HCT116 (cell line): ENCODE results near the gene SYNDIG1. TPM values are rescaled to one million over a fixed set of nuclear protein-coding genes. Genes with fewer than 3 reads are reported as not detected.

Source experiments
- ATAC-seq: fragments of 200-7000 bp; cut with Tn5 transposase; 2 replicates; pipeline ENCODE4 v1.9.1; 2020; ENCODE audit warnings: mild to moderate bottlenecking, moderate library complexity
- BruUV-seq: library from RNA; stranded (reverse); fragments of 400-500 nt; replicated peaks from 2 replicates; lab custom pipeline; 2021; lab: Mats Ljungman, UMichigan
- CTCF ChIA-PET: fragments of 300-600 bp; sonication (Branson Sonifier 250); formaldehyde crosslinking; loops from one replicate; lab custom pipeline; 2021; ENCODE audit warnings: antibody characterized with exemption; lab: Charles Lee
- POLR2A ChIA-PET: fragments of 300-600, 350-600 bp; sonication (Branson Sonifier 250); formaldehyde crosslinking; loops from one replicate; lab custom pipeline; 2021; ENCODE audit warnings: antibody characterized with exemption; lab: Charles Lee
- RAD21 ChIA-PET, 2 experiments: fragments of 300-600 bp; sonication (Branson Sonifier 250); formaldehyde crosslinking; loops; one replicate each; lab custom pipeline; 2023; ENCODE audit warnings: low total read pairs in 2 of 2; ENCODE audit not compliant: uncharacterized antibody in 2 of 2, unreplicated experiment in 2 of 2, low non-redundant PET in 1 of 2; lab: Charles Lee
- DNase-seq: peaks from one replicate; pipeline ENCODE4 v3.0.0-alpha.2; 2010; ENCODE audit warnings: low read depth, low spot score
- H2AFZ ChIP-seq: fragments of 200-600 bp; shearing (Covaris generic), sonication (generic); 2 replicates; pipeline ENCODE4 v1.6.1; 2017; ENCODE audit warnings: low read depth, mixed run types, mixed read lengths, antibody characterized with exemption, low read length; ENCODE audit not compliant: poor library complexity, severe bottlenecking
- H3K27ac ChIP-seq: 2 replicates; pipeline ENCODE4 v1.5.1; 2012; ENCODE audit warnings: low read depth, low read length
- H3K27me3 ChIP-seq: fragments of 200-600 bp; sonication (generic); 2 replicates; pipeline ENCODE4 v1.6.1; 2016; ENCODE audit warnings: mixed run types, low read length, mixed read lengths; ENCODE audit not compliant: insufficient read depth
- H3K36me3 ChIP-seq, 2 experiments: fragments of 200-500 bp in 1 of 2; fragments of 200-600 bp in 1 of 2; sonication (Bioruptor generic) in 1 of 2; sonication (generic) in 1 of 2; 2 replicates each; pipeline versions ENCODE4 v1.5.1 to v1.6.1; 2014 to 2016; ENCODE audit warnings: low read length in 2 of 2, inconsistent platforms in 1 of 2, mixed read lengths in 1 of 2, mixed run types in 1 of 2; ENCODE audit not compliant: insufficient read depth in 2 of 2, control insufficient read depth in 1 of 2
- H3K4me1 ChIP-seq, 2 experiments: fragments of 200-600 bp in 1 of 2; sonication (generic) in 1 of 2; 2 replicates each; pipeline versions ENCODE4 v1.5.1 to v1.6.1; 2012 to 2017; ENCODE audit warnings: low read length in 2 of 2, inconsistent platforms in 1 of 2, mild to moderate bottlenecking in 1 of 2, mixed read lengths in 1 of 2, mixed run types in 1 of 2, moderate library complexity in 1 of 2; ENCODE audit not compliant: insufficient read depth in 2 of 2, control insufficient read depth in 1 of 2
- H3K4me2 ChIP-seq: fragments of 200-600 bp; sonication (generic); 2 replicates; pipeline ENCODE4 v1.6.1; 2017; ENCODE audit warnings: mixed run types, low read length, mixed read lengths
- H3K4me3 ChIP-seq, 2 experiments: fragments of 200-600 bp in 1 of 2; sonication (generic) in 1 of 2; replicated peaks in 1 of 2; 2 replicates each; pipeline ENCODE4 v1.5.1; 2011 to 2016; ENCODE audit warnings: low read length in 2 of 2, control low read depth in 1 of 2, low read depth in 1 of 2, mild to moderate bottlenecking in 1 of 2, mixed read lengths in 1 of 2, mixed run types in 1 of 2
- H3K79me2 ChIP-seq: fragments of 200-600 bp; sonication (generic); 2 replicates; pipeline ENCODE4 v1.6.1; 2017; ENCODE audit warnings: mild to moderate bottlenecking, mixed run types, low read length, moderate library complexity, mixed read lengths; ENCODE audit not compliant: insufficient read depth
- H3K9ac ChIP-seq: fragments of 200-600 bp; sonication (generic); 2 replicates; pipeline ENCODE4 v1.6.1; 2016; ENCODE audit warnings: low read length, mixed read lengths
- H3K9me2 ChIP-seq: fragments of 200-600 bp; sonication (generic), shearing (Covaris generic); 2 replicates; pipeline ENCODE4 v1.6.1; 2017; ENCODE audit warnings: mixed run types, mild to moderate bottlenecking, moderate library complexity; ENCODE audit not compliant: insufficient read depth
- H3K9me3 ChIP-seq, 2 experiments: fragments of 200-500 bp in 1 of 2; fragments of 200-600 bp in 1 of 2; sonication (Bioruptor generic) in 1 of 2; sonication (generic) in 1 of 2; 2 replicates each; pipeline ENCODE4 v1.6.1; 2014 to 2017; ENCODE audit warnings: low read length in 2 of 2, mixed read lengths in 2 of 2, inconsistent platforms in 1 of 2, low read depth in 1 of 2, mild to moderate bottlenecking in 1 of 2, mixed run types in 1 of 2, moderate library complexity in 1 of 2; ENCODE audit not compliant: control insufficient read depth in 1 of 2, insufficient read depth in 1 of 2
- H4K20me1 ChIP-seq: fragments of 200-600 bp; sonication (generic), shearing (Covaris generic); 2 replicates; pipeline ENCODE4 v1.6.1; 2017; ENCODE audit warnings: mixed run types, mild to moderate bottlenecking, moderate library complexity; ENCODE audit not compliant: insufficient read depth
- ATF3 ChIP-seq: IDR thresholded peaks from 2 replicates; pipeline ENCODE4 v1.6.1; 2012
- CBX3 ChIP-seq: IDR thresholded peaks from 2 replicates; pipeline ENCODE4 v1.6.1; 2012; ENCODE audit warnings: low read depth
- CEBPB ChIP-seq: IDR thresholded peaks from 2 replicates; pipeline ENCODE4 v1.6.1; 2012; ENCODE audit warnings: low read depth
- CTCF ChIP-seq, 3 experiments: fragments of 200-600 bp in 1 of 3; sonication (generic) in 1 of 3; IDR thresholded peaks in 2 of 3; conservative IDR thresholded peaks in 1 of 3; 2 replicates each; pipeline ENCODE4 v1.5.1; 2012 to 2017; ENCODE audit warnings: low read depth in 2 of 3, low read length in 2 of 3, antibody characterized with exemption in 1 of 3, borderline replicate concordance in 1 of 3, control low read depth in 1 of 3, mild to moderate bottlenecking in 1 of 3, mixed read lengths in 1 of 3, mixed run types in 1 of 3, moderate library complexity in 1 of 3; ENCODE audit not compliant: insufficient read depth in 1 of 3
- EGR1 ChIP-seq: IDR thresholded peaks from 2 replicates; pipeline ENCODE4 v1.6.1; 2012; ENCODE audit warnings: low read depth
- ELF1 ChIP-seq: IDR thresholded peaks from 2 replicates; pipeline ENCODE4 v1.6.1; 2012; ENCODE audit warnings: low read depth, borderline replicate concordance
- EZH2 ChIP-seq: fragments of 200-600 bp; sonication (generic); IDR thresholded peaks from 2 replicates; pipeline ENCODE4 v1.6.1; 2017; ENCODE audit warnings: antibody characterized with exemption, mixed run types
- EZH2phosphoT487 ChIP-seq: fragments of 200-600 bp; IDR thresholded peaks from 2 replicates; pipeline ENCODE4 v1.6.1; 2018; ENCODE audit warnings: antibody characterized with exemption, borderline replicate concordance
- JUND ChIP-seq: IDR thresholded peaks from 2 replicates; pipeline ENCODE4 v1.6.1; 2012
- POLR2A ChIP-seq: IDR thresholded peaks from 2 replicates; pipeline ENCODE4 v1.7.0; 2011; ENCODE audit warnings: borderline replicate concordance; ENCODE audit not compliant: insufficient read depth, insufficient read length; ENCODE audit errors: extremely low read depth
- POLR2AphosphoS5 ChIP-seq: IDR thresholded peaks from 2 replicates; pipeline ENCODE4 v1.6.1; 2011; ENCODE audit warnings: mild to moderate bottlenecking, low read depth, low read length, moderate library complexity
- RAD21 ChIP-seq: IDR thresholded peaks from 2 replicates; pipeline ENCODE4 v1.6.1; 2012; ENCODE audit warnings: low read depth, mild to moderate bottlenecking
- SP1 ChIP-seq: IDR thresholded peaks from 2 replicates; pipeline ENCODE4 v1.6.1; 2012; ENCODE audit warnings: low read depth
- SRF ChIP-seq: IDR thresholded peaks from 2 replicates; pipeline ENCODE4 v1.6.1; 2012; ENCODE audit warnings: low read depth
- TCF7L2 ChIP-seq: IDR thresholded peaks from 2 replicates; pipeline ENCODE4 v1.7.0; 2011; ENCODE audit warnings: borderline replicate concordance, inconsistent platforms; ENCODE audit not compliant: insufficient read depth, insufficient read length; ENCODE audit errors: extremely low read depth
- ZFX ChIP-seq: fragments of 450-650 bp; IDR thresholded peaks from 2 replicates; pipeline ENCODE4 v1.6.1; 2017
- ZNF274 ChIP-seq: fragments of 200-500 bp; sonication (Bioruptor generic); IDR thresholded peaks from 2 replicates; pipeline ENCODE4 v1.6.1; 2014; ENCODE audit warnings: mild to moderate bottlenecking, low read depth, low read length, inconsistent platforms
- intact Hi-C: fragments of 100-400 bp; cut with micrococcal nuclease; formaldehyde crosslinking; loops from 2 replicates; pipeline ENCODE4 v1.10.0; 2022
- total RNA-seq: library from RNA; stranded (reverse); gene quantifications from one replicate; pipeline ENCODE4 v1.2.1, GENCODE V29; 2021; ENCODE audit not compliant: unreplicated experiment
- TF ChIP-seq, protein P1 (sequence below): IDR thresholded peaks from 2 replicates; pipeline ENCODE4 v1.6.1; 2011; ENCODE audit warnings: mild to moderate bottlenecking, low read length, moderate library complexity; ENCODE audit not compliant: insufficient replicate concordance; ENCODE audit errors: extremely low read depth
- TF ChIP-seq, protein P2 (sequence below): IDR thresholded peaks from 2 replicates; pipeline ENCODE4 v1.6.1; 2012; ENCODE audit warnings: low read depth
- TF ChIP-seq, protein P3 (sequence below): IDR thresholded peaks from 2 replicates; pipeline ENCODE4 v1.6.1; 2012

Gene SYNDIG1
- total RNA-seq, 1 experiment from 2014 or later: not detected

- peaks cover 27% of the 10 kb centered on the region for H3K27me3 ChIP-seq
- intact Hi-C loops: no loop called here
- no peaks in the 10 kb centered on the region for H3K9me2 ChIP-seq
- no peaks in the 10 kb centered on the region for H3K9me3 ChIP-seq
- BruUV-seq: no TSS peak
- H3K4me2 ChIP-seq: no peak overlapping the region
- H3K36me3 ChIP-seq: no peaks in the 10 kb centered on the region
- DNase-seq: no peak
- H2AFZ ChIP-seq: no peak overlapping the region
- no peaks in the 10 kb centered on the region for H3K4me1 ChIP-seq
- ChIA-PET POLR2A (no interaction called here), RAD21 (no interaction called here), CTCF (no interaction called here)
- H3K4me3 ChIP-seq: no peak overlapping the region
- ATAC-seq: no peak
- no peaks in the 10 kb centered on the region for H3K79me2 ChIP-seq
- no peak for TF ChIP-seq RAD21
- no peak for TF ChIP-seq JUND
- TF ChIP-seq, protein P1, sequence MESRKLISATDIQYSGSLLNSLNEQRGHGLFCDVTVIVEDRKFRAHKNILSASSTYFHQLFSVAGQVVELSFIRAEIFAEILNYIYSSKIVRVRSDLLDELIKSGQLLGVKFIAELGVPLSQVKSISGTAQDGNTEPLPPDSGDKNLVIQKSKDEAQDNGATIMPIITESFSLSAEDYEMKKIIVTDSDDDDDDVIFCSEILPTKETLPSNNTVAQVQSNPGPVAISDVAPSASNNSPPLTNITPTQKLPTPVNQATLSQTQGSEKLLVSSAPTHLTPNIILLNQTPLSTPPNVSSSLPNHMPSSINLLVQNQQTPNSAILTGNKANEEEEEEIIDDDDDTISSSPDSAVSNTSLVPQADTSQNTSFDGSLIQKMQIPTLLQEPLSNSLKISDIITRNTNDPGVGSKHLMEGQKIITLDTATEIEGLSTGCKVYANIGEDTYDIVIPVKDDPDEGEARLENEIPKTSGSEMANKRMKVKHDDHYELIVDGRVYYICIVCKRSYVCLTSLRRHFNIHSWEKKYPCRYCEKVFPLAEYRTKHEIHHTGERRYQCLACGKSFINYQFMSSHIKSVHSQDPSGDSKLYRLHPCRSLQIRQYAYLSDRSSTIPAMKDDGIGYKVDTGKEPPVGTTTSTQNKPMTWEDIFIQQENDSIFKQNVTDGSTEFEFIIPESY: no peak
- no peak for TF ChIP-seq EZH2phosphoT487
- TF ChIP-seq, protein P2, sequence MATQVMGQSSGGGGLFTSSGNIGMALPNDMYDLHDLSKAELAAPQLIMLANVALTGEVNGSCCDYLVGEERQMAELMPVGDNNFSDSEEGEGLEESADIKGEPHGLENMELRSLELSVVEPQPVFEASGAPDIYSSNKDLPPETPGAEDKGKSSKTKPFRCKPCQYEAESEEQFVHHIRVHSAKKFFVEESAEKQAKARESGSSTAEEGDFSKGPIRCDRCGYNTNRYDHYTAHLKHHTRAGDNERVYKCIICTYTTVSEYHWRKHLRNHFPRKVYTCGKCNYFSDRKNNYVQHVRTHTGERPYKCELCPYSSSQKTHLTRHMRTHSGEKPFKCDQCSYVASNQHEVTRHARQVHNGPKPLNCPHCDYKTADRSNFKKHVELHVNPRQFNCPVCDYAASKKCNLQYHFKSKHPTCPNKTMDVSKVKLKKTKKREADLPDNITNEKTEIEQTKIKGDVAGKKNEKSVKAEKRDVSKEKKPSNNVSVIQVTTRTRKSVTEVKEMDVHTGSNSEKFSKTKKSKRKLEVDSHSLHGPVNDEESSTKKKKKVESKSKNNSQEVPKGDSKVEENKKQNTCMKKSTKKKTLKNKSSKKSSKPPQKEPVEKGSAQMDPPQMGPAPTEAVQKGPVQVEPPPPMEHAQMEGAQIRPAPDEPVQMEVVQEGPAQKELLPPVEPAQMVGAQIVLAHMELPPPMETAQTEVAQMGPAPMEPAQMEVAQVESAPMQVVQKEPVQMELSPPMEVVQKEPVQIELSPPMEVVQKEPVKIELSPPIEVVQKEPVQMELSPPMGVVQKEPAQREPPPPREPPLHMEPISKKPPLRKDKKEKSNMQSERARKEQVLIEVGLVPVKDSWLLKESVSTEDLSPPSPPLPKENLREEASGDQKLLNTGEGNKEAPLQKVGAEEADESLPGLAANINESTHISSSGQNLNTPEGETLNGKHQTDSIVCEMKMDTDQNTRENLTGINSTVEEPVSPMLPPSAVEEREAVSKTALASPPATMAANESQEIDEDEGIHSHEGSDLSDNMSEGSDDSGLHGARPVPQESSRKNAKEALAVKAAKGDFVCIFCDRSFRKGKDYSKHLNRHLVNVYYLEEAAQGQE: no peak
- TF ChIP-seq TCF7L2: no peak
- no peak for TF ChIP-seq CEBPB
- no peak for TF ChIP-seq SRF
- no peak for TF ChIP-seq SP1
- TF ChIP-seq ZFX: no peak
- no peak for TF ChIP-seq ZNF274
- no peak for TF ChIP-seq ATF3
- no peak for TF ChIP-seq POLR2AphosphoS5
- no peak for TF ChIP-seq ELF1
- TF ChIP-seq POLR2A: no peak
- TF ChIP-seq, protein P3, sequence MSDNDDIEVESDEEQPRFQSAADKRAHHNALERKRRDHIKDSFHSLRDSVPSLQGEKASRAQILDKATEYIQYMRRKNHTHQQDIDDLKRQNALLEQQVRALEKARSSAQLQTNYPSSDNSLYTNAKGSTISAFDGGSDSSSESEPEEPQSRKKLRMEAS: no peak
- no peak for TF ChIP-seq EGR1
- TF ChIP-seq CTCF (IDR thresholded peaks at IDR 0.05 in 2 of 3, conservative IDR thresholded peaks at IDR 0.05 in 1 of 3; ENCODE audit: borderline replicate concordance in 1 of 3, insufficient read depth in 1 of 3, low read depth in 2 of 3, low read length in 2 of 3): no peak
- TF ChIP-seq EZH2: no peak
- TF ChIP-seq CBX3: no peak
- no peak overlapping the region for H3K27ac ChIP-seq
- no peaks in the 10 kb centered on the region for H4K20me1 ChIP-seq
- no peak overlapping the region for H3K9ac ChIP-seq
Measured at GRCh38 chr20:24465159-24465558, 4.3 kb upstream of the SYNDIG1 start.
